GM19025 (cell line): Measurements from ENCODE around the gene GLIS2.

Experiments
- ATAC-seq: cut with Tn5 transposase; IDR thresholded peaks from one replicate; pipeline ENCODE4 v1.9.1; 2021; ENCODE audit warnings: mild to moderate bottlenecking, low read depth, moderate library complexity; ENCODE audit not compliant: unreplicated experiment

The GLIS2 gene

GRCh38 chr16:4378999-4379690, 63.3 kb downstream of the GLIS2 start:
- ATAC-seq: no peak

- ATAC-seq: no peak
These were observed 64.5 kb downstream of the GLIS2 start for GRCh38 chr16:4380119-4381063.

GRCh38 chr16:4381072-4381934, 65.4 kb downstream of the GLIS2 start:
- no peak for ATAC-seq

- ATAC-seq: no peak
These were observed 66.3 kb downstream of the GLIS2 start for GRCh38 chr16:4381935-4382794.

- ATAC-seq: no peak
These were observed 67.0 kb downstream of the GLIS2 start for GRCh38 chr16:4382795-4383357.

GRCh38 chr16:4383591-4384444, 68.0 kb downstream of the GLIS2 start:
- no peak for ATAC-seq

GRCh38 chr16:4384509-4384942, 68.7 kb downstream of the GLIS2 start:
- no peak for ATAC-seq

- ATAC-seq: no peak
These were observed 69.4 kb downstream of the GLIS2 start for GRCh38 chr16:4385066-4385788.

GRCh38 chr16:4385789-4386450, 70.1 kb downstream of the GLIS2 start:
- no peak for ATAC-seq

- no peak for ATAC-seq
These were observed 70.6 kb downstream of the GLIS2 start for GRCh38 chr16:4386451-4386805.

GRCh38 chr16:4386951-4387565, 71.2 kb downstream of the GLIS2 start:
- ATAC-seq: no peak

- no peak for ATAC-seq
These were observed 71.9 kb downstream of the GLIS2 start for GRCh38 chr16:4387781-4388180.

- no peak for ATAC-seq
These were observed 72.6 kb downstream of the GLIS2 start for GRCh38 chr16:4388271-4389021.
